Endothelial cell of hepatic sinusoid (primary cell): Measurements from ENCODE around the gene STARD7.

Experiments used
- in situ Hi-C: cut with HindIII; loops from 2 replicates; pipeline ENCODE4 v1.10.0; 2017; ENCODE audit warnings: low sequenced_read_pairs

Gene STARD7

GRCh38 chr2:96139181-96139758 lies 69.4 kb downstream of the STARD7 start:
- in situ Hi-C loops = no loop called here

GRCh38 chr2:96138179-96139145 lies 70.2 kb downstream of the STARD7 start, which contains the start of gene ASTL:
Gene ASTL, minus strand, starts transcription at chr2:96138502. Its CDS starts 66 bp downstream, at chr2:96138436.
- in situ Hi-C loops = no loop called here

- in situ Hi-C loops = no loop called here
Measured at GRCh38 chr2:96137321-96138178, 71.1 kb downstream of the STARD7 start.

- in situ Hi-C loops = no loop called here
Measured at GRCh38 chr2:96136129-96136720, 72.4 kb downstream of the STARD7 start.

- in situ Hi-C loops = no loop called here
Measured at GRCh38 chr2:96135621-96136020, 73.0 kb downstream of the STARD7 start.

GRCh38 chr2:96135171-96135570 lies 73.5 kb downstream of the STARD7 start:
- in situ Hi-C loops = no loop called here
